Lower lobe of right lung (tissue), 2 donors: Measurements from ENCODE around the gene LPIN1. TPM values are rescaled to one million over a fixed set of nuclear protein-coding genes. Genes with fewer than 3 reads are reported as not detected.
A peak's percentile ranks its signal among the peaks of the same experiment; 100 is the strongest.

ENCODE experiments used
- ATAC-seq, 2 donors: fragments of 200-7000 bp; cut with Tn5 transposase; one replicate each; pipeline ENCODE4 v1.9.1; 2020 to 2022; ENCODE audit warnings: mild to moderate bottlenecking in 2 of 2, moderate library complexity in 2 of 2
- DNase-seq: peaks from one replicate; pipeline ENCODE4 v3.0.0-alpha.2; 2020
- H3K27ac ChIP-seq: fragments of 200-600 bp; one replicate; pipeline ENCODE4 v1.8.0; 2022
- H3K27me3 ChIP-seq: fragments of 200-600 bp; one replicate; pipeline ENCODE4 v1.8.0; 2022; ENCODE audit warnings: low read depth
- H3K36me3 ChIP-seq: fragments of 200-600 bp; one replicate; pipeline ENCODE4 v1.8.0; 2022; ENCODE audit warnings: mild to moderate bottlenecking
- H3K4me1 ChIP-seq: fragments of 200-600 bp; one replicate; pipeline ENCODE4 v1.8.0; 2022
- H3K4me3 ChIP-seq: fragments of 200-600 bp; one replicate; pipeline ENCODE4 v1.8.0; 2022; ENCODE audit warnings: mild to moderate bottlenecking
- H3K9me3 ChIP-seq: fragments of 200-600 bp; one replicate; pipeline ENCODE4 v1.8.0; 2022
- intact Hi-C: fragments of 100-400 bp; cut with DNase I; formaldehyde crosslinking; loops from one replicate; pipeline ENCODE4 v1.11.0; 2022
- total RNA-seq: library from RNA; stranded (reverse); fragmentation: NEBNext Ultra II Directional; extraction: Animal tissue kit (Norgen Biotek cat#: 25700); gene quantifications from one replicate; pipeline ENCODE4 v1.2.1, GENCODE V29; 2021
- TF ChIP-seq, protein P1 (sequence below): fragments of 200-600 bp; IDR thresholded peaks from one replicate; pipeline ENCODE4 v1.8.0; 2022; ENCODE audit warnings: antibody characterized with exemption, mild to moderate bottlenecking
- donor health status: DM: no; HTN: yes; CAD: no; lungs with severe emphysema.

Gene LPIN1
- total RNA-seq, 1 donor from 2014 or later = 52.7 TPM

DNA sequence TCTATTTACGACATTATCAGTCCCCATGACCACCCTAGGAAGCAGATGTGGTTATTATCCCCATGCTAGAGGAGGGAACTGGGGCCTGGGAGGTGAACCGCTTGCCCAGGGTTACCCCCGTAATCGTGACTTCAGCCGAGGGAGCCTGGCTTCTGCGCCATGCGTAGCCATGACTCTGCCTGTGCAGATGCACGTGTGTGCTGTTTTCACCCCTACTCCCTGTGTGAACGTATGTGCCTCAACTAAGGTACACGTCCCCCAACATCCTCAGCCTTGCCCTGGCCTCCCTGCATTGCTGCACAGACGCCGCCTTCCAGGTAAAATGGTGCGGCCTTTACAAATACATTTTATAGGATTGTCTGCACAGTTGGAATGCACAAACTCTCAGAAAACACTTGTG lies 40.2 kb downstream of the LPIN1 start:
- intact Hi-C loops = no loop called here
- Histone ChIP-seq H3K4me3 (no peak overlapping the region), H3K9me3 (no peaks in the 10 kb centered on the region), H3K4me1 (no peaks in the 10 kb centered on the region), H3K36me3 (peaks cover 97% of the 10 kb centered on the region), H3K27me3 (no peaks in the 10 kb centered on the region), H3K27ac (no peak overlapping the region)
- no peak for ATAC-seq
- no peak for DNase-seq
- TF ChIP-seq, protein P1, sequence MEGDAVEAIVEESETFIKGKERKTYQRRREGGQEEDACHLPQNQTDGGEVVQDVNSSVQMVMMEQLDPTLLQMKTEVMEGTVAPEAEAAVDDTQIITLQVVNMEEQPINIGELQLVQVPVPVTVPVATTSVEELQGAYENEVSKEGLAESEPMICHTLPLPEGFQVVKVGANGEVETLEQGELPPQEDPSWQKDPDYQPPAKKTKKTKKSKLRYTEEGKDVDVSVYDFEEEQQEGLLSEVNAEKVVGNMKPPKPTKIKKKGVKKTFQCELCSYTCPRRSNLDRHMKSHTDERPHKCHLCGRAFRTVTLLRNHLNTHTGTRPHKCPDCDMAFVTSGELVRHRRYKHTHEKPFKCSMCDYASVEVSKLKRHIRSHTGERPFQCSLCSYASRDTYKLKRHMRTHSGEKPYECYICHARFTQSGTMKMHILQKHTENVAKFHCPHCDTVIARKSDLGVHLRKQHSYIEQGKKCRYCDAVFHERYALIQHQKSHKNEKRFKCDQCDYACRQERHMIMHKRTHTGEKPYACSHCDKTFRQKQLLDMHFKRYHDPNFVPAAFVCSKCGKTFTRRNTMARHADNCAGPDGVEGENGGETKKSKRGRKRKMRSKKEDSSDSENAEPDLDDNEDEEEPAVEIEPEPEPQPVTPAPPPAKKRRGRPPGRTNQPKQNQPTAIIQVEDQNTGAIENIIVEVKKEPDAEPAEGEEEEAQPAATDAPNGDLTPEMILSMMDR = no peak

DNA sequence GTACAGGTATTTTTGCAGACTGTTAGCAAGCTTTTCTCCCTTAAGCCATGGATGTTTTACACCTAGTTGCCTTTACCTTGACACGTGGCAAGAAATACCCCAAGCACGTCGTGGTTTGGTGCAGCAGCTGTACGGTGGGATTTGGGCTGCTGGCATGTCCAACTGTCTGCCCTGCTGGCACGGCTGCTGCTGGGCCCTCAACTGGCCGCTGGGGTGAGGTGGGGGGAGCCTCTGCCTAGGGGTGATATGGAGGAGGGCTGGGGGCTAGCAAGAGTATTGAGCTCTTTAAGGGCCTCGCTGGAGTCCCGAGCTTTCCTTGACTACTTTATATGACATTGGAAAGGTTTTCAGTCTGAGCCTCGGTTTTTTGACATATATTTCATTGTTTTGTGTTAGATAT lies 41.6 kb downstream of the LPIN1 start:
- H3K36me3 ChIP-seq = peaks cover 98% of the 10 kb centered on the region
- DNase-seq = no peak

DNA sequence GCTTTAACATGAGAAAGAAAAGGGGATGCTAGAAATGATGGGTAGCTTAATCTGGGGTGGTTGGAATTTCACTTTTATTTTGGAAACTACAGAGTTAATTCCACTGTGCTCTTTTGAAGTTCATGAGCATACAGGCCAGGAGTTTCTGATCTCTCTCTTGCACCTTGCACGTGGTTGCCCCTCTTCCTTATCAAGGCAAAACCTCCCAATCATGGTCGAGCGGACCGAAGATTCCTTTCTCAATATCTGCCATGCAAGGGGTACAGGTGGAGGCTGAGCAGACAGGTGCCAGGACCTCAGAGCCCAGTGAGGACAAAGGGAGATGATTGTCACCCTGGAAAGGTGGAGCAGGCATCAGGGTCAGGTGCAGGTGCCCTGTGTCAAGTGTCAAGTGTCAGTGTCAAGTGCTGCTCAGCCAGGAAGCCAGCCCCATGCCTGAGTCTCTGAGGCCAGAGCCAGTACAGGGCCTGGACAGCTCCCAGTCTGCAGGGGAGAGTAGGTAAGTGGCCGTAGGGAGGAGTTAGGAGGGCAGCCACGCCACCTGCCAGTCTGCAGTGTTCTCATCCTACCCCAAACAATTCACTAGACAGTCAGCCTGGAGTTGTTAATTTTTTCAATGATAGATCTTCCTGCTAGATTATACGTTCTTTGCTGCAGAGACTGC lies 42.2 kb downstream of the LPIN1 start:
- H3K36me3 ChIP-seq = peaks cover 98% of the 10 kb centered on the region
- no peak for DNase-seq
- TF ChIP-seq, protein P1 = no peak
- H3K27me3 ChIP-seq = no peaks in the 10 kb centered on the region
- no peak overlapping the region for H3K27ac ChIP-seq
- ATAC-seq = peak in 1 of 2 donors; percentile 23
- no peak overlapping the region for H3K4me3 ChIP-seq
- intact Hi-C loops = no loop called here
- H3K9me3 ChIP-seq = no peaks in the 10 kb centered on the region
- no peaks in the 10 kb centered on the region for H3K4me1 ChIP-seq

More for the DNA sequence above, 41.6 kb downstream of the LPIN1 start:
- no peak overlapping the region for H3K27ac ChIP-seq
- no peaks in the 10 kb centered on the region for H3K27me3 ChIP-seq
- TF ChIP-seq, protein P1 = no peak
- intact Hi-C loops = no loop called here
- no peaks in the 10 kb centered on the region for H3K4me1 ChIP-seq
- H3K9me3 ChIP-seq = no peaks in the 10 kb centered on the region
- no peak for ATAC-seq
- H3K4me3 ChIP-seq = no peak overlapping the region

DNA sequence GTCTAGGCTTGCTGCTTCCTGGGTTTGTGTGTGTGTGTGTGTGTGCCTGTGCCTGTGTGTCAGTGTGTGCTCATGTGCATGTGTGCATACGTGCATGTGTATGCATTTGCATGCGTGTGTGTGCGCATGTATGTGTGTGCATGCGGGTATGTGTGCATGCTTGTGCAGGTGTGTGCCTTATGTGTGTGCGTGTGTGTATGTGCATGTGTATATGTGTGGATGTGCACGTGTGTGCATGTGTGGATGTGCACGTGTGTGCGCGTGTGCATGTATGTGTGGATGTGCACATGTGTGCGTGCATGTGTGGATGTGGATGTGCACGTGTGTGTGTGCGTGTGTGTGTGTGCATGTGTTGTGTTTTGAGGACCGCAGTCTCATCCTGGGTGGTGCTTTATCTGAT lies 42.8 kb downstream of the LPIN1 start:
- Histone ChIP-seq H3K27ac (no peak overlapping the region), H3K4me3 (no peak overlapping the region), H3K9me3 (no peaks in the 10 kb centered on the region), H3K36me3 (peaks cover 98% of the 10 kb centered on the region), H3K4me1 (no peaks in the 10 kb centered on the region), H3K27me3 (no peaks in the 10 kb centered on the region)
- DNase-seq (no peak), ATAC-seq (peak in 1 of 2 donors; percentile 27)
- TF ChIP-seq, protein P1 = no peak
- intact Hi-C loops = no loop called here

DNA sequence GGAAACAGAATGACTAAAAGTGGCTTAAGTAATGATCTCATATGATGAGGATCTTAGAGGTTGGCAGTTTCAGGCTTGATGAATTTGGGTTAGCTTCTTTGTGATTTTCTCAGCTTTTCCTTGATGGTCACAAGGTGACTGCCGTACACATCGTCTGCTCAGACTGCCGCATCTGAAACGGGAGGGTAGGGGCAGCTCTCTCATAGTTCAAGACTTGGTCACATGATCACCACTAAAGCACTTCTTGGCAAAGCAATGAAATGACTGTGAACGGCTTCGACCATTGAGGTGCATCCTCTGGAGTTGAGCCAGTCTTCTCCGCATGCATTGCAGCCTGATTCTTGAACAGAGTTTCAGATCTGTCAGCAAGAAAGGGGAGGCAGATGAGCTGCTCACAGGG lies 43.8 kb downstream of the LPIN1 start:
- intact Hi-C loops = no loop called here
- no peak for ATAC-seq
- H3K4me3 ChIP-seq = no peak overlapping the region
- no peak for DNase-seq
- H3K9me3 ChIP-seq = no peaks in the 10 kb centered on the region
- H3K27me3 ChIP-seq = no peaks in the 10 kb centered on the region
- H3K4me1 ChIP-seq = no peaks in the 10 kb centered on the region
- H3K36me3 ChIP-seq = peaks cover 98% of the 10 kb centered on the region
- TF ChIP-seq, protein P1 = no peak
- H3K27ac ChIP-seq = no peak overlapping the region
